CD4-positive, alpha-beta T cell treated with Interleukin-15 for 1 hour (primary cell): ENCODE measurements around the gene FNBP1.
"Not testable (repeated sequence)": the region's sequence is repeated elsewhere in the genome, so short reads cannot be mapped to it uniquely, and the experiment has no call there.

Experiments used
- DNase-seq: peaks from one replicate; pipeline ENCODE4 v3.0.0-alpha.2; 2020

FNBP1 gene

DNA sequence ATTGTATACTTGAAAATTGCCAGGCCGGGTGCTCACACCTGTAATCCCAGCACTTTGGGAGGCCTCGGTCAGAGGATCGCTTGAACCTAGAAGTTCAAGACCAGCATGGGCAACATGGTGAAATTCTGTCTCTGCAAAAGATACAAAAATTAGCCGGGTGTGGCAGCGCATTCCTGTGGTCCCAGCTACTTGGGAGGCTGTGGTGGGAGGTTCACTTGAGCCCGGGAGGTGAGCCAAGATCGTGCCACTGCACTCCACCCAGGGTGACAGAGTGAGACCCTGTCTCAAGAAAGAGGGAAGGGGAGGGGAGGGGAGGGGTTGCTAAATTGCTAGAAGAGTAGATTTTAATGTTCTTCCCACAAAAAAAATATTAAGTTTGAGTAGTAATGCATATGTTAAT is 53.2 kb downstream of the FNBP1 start:
- no peak for DNase-seq

DNA sequence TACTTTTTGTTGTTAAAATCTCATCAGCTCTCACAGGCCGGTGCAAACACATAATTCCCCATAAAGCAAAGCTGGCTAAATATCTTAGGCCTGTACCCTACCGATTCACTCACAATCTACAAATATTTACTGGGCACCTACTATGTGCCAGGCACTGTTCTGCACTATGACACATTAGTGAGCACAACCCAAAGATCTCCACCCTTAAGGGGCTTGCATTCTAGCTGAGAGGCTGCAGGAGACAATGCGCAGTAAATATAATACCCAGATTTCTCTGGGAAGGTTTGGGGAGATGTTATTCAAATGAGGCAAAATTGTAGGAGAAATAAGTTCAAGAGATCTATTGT is 53.7 kb downstream of the FNBP1 start:
- no peak for DNase-seq

DNA sequence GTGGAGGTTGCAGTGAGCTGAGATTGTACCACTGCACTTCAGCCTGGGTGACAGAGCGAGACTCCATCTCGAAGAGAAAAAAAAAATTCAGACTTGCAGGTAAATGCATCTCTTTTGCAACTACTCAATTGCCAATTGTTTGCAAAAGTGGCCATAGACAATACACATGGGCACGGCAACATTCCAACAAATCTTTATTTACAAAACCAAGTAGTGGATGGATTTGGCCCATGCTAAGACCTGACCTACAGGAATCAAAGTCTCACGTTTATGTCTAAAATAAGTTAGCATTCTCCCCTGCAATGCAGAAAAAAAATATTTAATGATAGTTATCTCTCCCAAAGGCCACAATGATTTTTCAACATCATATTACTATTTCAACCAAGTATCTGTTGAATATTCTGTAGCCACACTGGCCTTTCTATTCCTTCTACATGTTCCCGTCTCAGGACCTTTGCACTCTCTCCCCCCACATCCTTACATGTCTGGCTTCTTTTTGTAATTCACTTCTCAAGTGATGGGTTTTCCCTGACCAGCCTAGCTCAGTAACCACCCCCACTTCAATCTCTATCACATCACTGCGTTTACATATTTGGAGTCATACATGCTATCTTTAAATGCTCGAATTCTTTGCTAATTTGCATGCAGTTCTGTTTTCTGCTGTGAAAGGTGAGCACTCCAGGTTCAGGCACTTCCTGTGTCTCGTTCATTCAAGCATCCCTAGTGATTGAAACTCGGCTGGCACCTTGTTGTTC is 54.2 kb downstream of the FNBP1 start:
- peak; percentile 68 for DNase-seq

DNA sequence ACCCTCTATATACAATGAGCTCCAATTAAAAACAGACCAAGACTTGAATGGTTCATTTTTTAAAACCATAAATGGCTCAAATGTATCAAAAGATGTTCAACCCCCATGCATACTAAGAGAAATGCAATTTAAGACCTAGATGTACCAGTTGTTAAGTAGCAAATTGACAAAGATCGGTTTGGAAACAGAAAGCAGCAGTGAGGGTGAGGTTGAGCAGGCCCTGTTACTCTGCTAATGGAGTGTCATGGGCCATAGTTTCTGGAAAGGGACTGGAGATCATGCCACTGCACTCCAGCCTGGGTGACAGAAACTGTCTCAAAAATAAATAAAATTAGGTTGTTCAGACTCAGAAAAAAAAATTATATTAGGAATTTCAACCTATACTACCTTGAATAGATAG is 55.0 kb downstream of the FNBP1 start:
- DNase-seq = no peak

DNA sequence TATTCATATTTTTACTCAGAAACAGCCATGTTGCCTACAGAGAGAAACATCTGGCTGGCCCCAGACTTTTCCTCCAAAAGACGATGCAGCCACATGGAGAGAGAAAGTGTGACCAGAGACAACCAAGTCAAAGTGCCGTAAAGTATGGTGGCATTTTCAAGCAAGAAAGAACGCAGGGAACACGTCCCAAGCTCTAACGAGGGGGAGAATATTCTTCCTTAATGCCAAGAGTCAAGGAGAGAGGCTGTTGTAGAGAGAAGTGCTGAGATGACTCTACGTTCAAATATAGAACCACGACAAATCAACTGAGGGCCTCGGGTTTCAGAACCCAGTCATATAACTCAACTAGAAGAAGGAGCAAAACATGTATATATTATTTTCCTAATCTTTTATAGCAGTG is 55.9 kb downstream of the FNBP1 start:
- no peak for DNase-seq

DNA sequence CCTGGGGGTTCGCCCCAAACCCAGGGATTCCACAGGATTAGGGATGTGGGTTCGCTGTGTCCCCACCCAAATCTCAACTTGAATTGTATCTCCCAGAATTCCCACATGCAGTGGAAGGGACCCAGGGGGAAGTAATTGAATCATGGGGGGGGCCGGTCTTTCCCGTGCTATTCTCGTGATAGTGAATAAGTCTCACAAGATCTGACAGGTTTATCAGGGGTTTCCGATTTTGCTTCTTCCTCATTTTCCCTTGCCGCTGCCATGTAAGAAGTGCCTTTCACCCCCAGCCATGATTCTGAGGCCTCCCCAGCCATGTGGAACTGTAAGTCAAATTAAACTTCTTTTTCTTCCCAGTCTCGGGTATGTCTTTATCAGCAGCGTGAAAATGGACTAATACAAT is 58.4 kb downstream of the FNBP1 start:
- not testable (repeated sequence) for DNase-seq

DNA sequence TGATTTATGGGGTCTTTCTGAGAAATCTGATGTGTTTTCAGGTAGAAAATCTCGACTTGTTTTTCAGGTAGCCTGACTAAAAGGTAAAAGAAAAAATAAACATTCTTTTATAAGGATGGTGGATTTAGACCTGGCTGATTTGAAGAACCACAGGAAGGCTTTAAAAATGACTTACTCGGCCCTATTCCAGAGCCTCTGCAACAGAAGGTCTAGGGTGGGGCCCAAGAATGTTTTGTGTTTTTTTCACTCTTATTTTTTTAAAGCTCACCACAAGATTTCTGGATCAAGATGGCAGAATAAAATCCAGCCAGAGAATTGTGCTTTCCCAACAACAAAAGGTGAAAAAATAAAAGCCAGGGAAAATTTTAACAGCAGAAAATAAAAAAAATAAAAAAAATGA is 59.1 kb downstream of the FNBP1 start:
- no peak for DNase-seq

DNA sequence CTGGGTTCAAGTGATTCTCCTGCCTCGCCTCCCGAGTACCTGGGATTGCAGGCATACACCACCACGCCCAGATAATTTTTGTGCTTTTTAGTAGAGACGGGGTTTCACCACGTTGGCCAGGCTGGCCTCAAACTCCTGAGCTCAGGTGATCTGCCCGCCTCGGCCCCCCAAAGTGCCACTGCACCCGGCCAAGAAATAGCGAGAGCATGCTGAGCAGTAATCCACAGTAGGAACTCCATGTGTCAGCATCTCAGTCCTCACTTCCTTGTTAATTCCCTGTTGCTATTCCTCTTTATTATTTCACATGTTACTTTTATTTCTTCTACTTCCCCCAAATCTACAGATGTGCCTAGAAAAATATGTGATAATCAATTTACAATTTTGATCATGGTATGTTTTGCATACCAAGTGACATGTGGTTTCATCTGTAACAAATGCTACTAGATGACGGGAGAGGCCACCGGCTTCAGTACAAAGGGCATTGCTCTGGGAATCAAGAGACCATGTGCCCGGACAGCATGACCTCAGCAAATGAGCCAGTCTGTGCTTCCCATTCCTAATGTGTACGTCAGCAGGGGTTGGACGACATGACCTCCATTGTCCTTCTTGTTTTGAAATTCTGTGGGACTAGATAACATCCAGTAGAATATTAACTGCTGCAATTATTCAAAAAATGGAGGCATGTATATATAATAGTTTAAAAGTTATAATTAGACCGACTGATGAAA is 61.6 kb downstream of the FNBP1 start:
- DNase-seq = no peak

DNA sequence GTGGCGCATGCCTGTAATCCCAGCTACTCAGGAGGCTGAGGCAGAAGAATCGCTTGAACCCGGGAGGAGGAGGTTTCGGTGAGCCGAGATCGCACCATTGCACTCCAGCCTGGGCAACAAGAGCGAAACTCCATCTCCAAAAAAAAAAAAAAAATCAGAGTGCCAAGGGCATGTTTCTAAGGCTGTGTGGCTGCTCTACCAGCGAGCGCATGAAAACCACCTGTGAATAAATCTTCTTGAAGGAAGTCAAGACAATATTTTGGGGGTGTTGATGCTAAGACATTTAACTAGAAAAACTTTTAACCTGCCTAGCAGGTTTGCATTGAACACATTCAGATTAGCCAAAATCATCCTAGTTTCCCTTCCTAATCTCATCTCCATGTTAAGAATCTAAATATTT is 62.8 kb downstream of the FNBP1 start:
- not testable (repeated sequence) for DNase-seq

DNA sequence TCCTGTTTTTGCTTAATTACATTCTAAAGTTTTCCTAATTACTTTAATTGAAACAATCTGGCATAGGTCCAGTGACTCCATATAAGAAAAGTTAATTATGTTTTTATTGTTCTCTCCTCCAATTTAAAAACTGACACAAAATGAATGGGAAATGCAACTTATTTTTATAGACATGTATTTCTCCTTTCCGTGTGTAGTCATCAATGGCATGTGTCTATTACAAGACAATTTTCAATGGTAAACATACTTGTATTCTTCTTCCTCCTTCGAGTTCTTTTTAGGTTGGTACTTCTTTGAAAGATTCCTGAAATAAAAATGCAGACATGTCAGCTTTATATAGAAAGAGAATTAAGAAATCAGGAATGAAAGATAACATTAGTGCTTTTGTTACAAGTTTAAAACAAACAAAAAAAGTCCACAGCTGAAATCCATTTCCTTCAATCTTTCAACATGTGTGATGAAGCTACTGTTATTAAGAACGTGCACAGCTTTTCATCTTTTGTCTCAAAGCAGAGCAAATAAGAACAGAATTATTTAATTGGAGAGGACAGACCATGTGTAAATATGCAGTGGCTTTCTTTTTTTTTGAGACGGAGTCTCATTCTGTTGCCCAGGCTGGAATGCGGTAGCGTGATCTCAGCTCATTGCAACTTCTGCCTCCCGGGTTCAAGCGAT is 63.8 kb downstream of the FNBP1 start:
- DNase-seq = no peak

DNA sequence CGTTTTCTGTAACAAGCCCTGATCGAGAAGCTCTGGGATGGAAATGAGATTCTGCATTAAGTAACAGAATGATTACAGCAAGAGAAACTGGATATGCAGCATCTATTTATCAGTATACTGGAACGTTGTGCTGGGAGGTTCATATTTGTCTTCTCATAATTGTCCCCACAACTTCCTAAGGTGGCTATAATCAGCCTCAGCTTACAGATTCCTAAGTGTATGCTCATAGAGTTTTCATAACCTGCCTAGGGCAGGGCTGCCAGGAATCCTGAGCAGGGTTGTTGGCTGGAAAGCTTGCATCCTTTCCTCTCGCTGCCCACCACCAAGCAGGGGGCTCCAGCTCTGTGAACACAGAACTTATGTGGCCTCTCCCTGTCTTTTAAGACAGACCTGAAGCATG is 70.2 kb downstream of the FNBP1 start:
- DNase-seq = no peak

DNA sequence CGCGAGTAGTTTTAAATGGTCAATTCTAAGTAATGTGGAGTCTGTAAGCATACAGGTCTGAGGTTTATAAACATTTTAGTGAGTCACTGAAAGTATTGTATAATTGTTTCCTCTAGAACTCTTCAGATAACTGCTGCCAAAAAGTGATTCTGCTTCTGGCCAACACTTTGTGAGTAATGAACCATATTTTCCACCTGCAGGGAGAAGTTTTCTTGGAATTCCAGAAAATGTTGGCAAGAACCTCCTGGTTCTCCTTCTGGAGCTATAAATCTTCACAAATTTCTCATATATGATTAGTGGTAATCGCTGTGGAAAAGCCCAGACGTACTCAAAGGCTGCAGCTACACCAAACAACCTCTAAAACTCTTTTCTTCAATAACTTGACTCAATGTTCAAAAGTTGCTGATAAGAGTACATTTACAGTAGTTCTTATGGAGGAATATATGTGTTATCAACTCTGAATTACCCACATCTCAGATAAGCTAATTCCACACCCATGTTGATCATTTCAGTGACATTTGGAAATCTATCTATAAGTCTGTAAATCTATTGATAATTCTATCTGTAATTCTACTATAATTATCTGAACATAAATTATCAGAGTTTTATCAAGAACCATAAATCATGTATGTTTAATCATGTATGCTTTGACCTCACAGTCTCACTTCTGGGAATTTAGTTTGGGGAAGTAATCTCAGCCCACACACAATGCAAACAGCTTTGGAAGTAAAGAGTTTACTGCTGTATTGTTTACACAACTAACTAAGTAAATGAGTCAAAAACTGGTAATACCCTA is 74.1 kb downstream of the FNBP1 start:
- DNase-seq = no peak

DNA sequence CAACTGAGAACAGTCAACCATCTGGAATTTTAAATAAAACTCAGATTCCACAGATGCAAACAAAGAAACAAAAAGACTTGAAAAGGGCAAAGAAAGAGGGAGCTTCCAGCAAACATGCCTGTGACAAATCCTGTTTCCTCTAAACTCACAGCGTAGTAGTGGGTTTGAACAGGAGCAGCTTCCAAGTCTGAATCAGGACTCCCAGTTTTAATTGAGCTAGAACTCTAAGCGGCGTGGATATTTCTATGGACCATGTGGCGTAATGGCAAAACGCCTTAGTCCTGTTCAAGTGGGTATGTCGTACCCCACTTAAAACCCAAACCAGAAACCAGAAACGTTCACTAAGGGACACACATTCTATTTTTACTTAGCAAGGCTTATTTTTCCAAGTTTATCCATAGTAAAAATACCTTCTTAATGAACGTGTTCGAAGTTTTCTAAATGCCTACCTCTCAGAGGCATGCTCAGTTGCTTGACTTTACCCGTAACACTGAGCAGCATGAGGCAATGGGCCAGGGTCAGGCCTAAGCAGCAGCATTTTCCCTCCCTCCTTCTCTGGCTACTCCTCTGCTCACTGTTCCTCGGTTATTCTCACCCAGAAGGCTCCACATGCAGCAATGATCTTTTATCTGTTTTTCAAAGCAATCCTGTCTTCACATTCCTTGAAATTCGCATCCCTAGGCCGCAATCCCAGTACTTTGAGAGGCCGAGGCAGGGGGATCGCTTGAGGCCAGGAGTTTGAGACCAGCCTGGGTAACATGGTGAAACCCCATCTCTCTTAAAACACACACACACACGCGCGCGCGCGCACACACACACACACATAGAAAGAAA is 77.9 kb downstream of the FNBP1 start:
- DNase-seq = no peak

DNA sequence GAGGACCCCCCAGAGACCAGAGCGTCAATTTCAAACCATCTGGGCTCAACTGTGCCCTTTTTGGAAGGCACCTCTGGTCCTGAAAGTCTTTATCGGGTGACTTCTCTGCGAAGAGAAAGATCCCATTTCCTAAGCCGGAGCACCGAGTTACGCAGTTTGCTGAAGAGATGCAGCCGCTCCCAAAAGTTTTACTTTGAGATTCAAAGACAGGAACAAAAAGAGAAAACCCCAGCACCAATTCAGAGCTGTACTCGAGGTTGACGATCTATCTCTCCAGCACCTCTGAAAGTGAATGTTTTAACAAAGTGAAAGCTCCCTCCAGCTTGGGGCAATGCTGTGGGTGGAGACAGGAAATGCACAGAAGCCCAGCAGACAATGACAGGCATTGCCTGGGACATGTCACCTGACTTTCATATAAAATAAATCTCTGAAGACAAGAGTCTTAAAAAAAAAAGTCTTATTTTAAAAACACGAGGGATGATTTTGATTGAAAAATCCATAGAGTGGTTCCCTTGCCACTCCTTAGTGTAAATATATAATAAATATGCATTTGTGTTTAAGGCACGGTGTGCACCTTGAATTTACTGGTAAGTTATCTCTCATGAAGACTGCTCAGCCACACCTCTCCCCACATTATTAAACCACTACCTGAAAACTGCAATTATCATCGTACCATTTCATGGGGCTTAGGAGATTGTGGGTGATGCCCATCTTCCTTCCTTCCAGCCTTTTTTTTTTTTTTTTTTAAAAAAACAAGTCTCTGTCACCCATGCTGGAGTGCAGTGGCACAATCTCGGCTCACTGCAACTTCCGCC is 79.9 kb downstream of the FNBP1 start:
- peak; percentile 87 for DNase-seq

DNA sequence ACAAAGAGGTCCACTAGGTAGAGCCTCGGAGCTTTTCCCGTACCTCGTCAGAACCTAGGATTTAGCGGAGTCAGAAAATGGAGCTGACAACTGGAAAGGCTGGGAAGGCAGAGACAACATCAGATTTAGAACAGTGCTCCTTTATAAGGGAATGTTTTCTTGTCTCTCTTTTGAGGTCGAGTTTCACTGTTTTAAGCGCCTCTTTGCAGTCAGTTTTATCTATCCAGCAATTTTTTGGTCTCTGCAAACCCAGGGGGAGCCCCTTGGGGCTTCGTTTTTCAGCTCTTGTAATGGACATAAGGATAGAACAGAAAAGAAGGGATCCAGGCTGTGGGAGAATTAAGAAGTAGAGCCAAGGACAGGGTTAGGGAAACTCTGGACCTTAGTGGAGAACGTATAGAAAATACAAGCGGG is 80.5 kb downstream of the FNBP1 start:
- DNase-seq = no peak

DNA sequence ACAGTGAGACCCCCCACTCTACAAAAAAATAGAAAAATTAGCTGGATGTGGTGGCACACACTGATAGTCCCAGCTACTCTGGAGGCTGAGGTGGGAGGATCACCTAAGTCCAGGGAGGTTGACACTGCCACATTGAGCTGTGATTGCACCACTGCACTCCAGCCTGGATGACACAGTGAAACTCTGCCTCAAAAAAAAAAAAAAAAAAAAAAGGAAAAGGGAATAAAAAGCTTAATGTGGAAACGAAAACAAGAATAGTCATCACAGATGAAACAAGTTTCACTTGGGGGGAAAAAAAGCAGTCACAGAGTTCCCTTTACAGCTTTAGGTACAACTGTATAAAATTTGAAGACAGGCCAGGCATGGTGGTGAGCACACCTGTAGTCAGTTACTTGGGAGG is 84.2 kb downstream of the FNBP1 start:
- no peak for DNase-seq

DNA sequence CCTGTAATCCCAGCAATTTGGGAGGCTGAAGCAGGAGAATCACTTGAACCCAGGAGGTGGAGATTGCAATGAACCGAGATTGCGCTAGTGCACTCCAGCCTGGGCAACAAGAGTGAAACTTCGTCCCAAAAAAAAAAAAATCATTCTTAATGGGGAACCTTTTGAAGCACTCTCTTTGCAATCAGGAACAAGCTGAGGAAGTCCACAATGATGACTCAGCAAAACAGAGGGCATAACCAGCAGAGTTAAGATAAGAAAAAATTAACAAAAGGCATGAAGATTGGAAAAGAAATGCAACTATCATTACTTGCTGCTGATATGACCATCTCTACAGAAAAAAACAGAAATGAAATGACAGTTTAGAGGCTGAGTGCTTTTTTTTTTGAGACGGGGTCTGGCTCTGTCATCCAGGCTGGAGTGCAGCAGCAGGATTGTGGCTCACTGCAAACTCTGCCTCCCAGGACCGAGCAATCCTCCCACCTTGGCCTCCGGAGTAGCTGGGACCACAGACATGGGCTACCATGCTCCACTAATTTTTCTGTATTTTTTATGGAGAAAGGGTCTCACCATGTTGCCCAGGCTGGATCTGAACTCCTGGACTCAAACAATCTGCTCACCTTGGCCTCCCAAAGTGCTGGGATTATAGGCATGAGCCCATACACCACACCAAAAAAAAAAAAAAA is 88.0 kb downstream of the FNBP1 start:
- DNase-seq = peak; percentile 23

DNA sequence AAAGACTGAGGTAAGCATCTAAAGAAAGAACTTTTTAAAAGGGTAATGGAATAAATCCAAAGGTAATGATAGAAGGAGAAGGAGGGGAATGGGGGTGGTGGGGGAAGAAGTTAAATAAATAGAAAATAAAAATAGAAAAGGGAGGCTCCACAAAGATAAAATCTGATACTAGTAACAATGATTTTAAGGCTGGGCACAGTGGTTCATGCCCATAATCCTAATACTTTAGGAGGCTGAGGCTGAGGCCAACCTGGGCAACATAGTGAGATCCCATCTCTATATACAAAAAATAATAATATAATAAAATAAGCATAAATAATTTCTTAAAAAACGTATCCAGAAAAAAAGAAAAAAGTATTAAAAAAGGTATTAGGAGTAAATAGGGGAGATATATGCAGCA is 89.3 kb downstream of the FNBP1 start:
- DNase-seq = no peak

DNA sequence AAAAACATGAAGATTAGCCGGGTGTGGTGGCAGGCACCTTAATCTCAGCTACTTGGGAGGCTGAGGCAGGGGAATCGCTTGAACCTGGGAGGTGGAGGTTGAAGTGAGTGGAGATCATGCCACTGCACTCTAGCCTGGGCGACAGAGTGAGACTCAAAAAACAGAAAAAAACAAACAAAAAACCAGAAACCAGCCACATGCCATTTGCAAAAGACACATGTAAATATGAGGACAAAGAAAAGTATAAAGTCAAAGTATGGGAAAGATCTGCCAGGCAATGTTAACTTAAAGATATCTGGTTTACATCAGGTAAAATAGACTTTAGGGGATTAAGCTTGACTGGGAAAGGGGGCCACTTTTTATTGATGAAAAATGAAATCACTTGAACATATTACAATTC is 90.7 kb downstream of the FNBP1 start:
- no peak for DNase-seq

DNA sequence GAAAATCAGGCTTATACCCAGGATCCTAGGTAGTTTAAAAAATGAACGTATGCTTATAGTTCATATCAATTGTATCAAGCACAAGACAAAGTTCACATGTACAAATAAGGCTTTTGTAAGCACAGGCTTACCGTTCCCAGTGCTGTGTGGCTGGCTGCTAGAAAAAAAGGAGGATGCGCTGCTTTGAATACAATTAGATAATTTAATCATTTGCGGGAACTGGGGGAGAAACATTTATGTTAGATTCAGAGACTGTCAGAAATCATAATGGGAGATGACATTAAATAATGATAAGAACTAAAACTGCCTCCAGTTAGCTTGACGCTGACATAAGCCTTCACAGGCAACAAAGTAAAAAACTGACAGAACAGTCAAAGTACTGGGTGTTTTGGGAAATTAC is 93.2 kb downstream of the FNBP1 start:
- DNase-seq = no peak

DNA sequence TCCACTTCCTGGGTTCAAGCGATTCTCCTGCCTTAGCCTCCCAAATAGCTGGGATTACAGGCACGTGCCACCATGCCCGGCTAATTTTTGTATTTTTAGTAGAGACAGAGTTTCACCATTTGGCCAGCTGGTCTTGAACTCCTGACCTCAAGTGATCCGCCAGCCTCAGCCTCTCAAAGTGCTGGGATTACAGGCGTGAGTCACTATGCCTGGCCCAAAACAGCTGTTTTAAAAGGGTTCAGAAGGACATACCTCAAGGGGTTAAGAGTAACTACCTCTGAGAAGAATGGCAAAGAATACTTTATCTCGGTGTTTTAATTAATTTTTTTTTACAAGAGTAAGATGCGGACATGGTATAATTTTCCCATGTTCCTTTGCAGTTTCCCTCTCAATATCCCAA is 94.4 kb downstream of the FNBP1 start:
- DNase-seq = not testable (repeated sequence)
